Activated CD8-positive, alpha-beta memory T cell treated with anti-CD3 and anti-CD28 coated beads, Interleukin-2, amount 50 U/mL, for 48 hours (primary cell): Measurements from ENCODE around the gene TNFRSF25.
A peak's percentile ranks its signal among the peaks of the same experiment; 100 is the strongest.
"Not testable (repeated sequence)": the region's sequence is repeated elsewhere in the genome, so short reads cannot be mapped to it uniquely, and the experiment has no call there.

Experiments
- DNase-seq: peaks from one replicate; pipeline ENCODE4 v3.0.0-alpha.2; 2020

TNFRSF25 gene

GRCh38 chr1:6450005-6450450 is 15.9 kb downstream of the TNFRSF25 start:
- no peak for DNase-seq

- no peak for DNase-seq
Observed at GRCh38 chr1:6448749-6449631, 17.0 kb downstream of the TNFRSF25 start.

- no peak for DNase-seq
Observed at GRCh38 chr1:6447818-6448748, 17.9 kb downstream of the TNFRSF25 start.

DNA sequence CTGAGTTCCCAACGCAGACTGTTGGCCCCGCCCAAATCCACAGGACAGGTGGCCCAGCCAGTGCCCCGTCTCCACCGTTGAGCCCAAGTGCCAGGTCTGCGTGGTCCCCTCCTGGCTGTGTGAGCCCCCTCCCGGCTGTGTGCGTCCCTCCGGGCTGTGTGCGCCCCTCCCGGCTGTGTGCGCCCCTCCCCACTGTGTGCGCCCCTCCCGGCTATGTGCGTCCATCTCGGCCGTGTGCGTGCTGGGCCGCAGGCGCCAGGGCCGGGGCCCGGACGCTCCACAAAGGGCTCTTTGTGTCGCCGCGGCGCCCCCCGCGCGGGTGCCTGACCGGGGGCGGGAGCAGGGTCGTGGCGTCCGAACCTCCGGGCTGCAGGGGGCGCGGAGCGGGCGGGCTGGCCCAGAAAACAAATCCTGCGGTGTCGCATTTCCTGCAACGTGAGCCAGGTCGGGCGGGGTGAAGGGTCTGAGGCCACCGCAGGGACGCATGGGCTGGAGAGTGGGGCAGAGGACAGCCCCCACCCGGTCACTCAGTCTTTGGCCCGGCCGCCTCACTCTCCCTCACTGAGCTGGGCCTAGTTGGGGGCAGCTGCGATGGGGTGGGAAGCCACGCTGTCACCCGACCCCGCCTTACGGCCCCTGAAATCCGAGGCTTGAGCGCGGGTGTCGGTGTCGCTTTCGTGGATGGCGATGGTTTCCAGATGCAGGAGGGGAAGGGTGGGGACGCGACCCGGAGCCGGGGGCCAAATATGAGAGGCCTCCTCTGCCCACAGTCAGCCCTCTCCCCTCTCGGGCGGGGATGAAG is 18.8 kb downstream of the TNFRSF25 start:
- DNase-seq = no peak

GRCh38 chr1:6446665-6447015 is 19.3 kb downstream of the TNFRSF25 start:
- DNase-seq = no peak

GRCh38 chr1:6445929-6446328 is 20.0 kb downstream of the TNFRSF25 start:
- not testable (repeated sequence) for DNase-seq

- DNase-seq = peak; percentile 72
Observed at GRCh38 chr1:6445062-6445763, 20.8 kb downstream of the TNFRSF25 start.

- DNase-seq = no peak
Observed at GRCh38 chr1:6444377-6444776, 21.6 kb downstream of the TNFRSF25 start.

GRCh38 chr1:6443339-6444115 is 22.4 kb downstream of the TNFRSF25 start:
- peak; percentile 48 for DNase-seq

DNA sequence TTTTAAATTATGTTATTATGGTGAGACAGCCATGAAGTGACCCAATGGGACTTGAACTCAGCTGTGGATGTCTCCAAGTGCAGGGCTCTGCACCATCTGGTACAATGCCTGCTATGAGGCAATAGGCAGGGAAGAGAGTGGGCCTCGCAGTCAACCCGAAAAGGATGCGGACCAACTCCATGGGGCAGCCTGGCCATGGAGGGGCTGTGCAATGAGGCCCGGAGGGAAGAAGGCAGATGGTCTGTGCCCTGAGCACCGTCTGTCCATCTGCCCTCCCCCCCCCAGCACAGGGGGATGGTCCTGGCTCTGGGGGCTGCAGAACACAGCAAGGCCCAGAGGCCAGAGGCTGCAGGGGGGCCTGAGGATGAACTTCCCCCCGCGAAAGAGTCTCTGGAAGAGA is 24.4 kb downstream of the TNFRSF25 start:
- no peak for DNase-seq

DNA sequence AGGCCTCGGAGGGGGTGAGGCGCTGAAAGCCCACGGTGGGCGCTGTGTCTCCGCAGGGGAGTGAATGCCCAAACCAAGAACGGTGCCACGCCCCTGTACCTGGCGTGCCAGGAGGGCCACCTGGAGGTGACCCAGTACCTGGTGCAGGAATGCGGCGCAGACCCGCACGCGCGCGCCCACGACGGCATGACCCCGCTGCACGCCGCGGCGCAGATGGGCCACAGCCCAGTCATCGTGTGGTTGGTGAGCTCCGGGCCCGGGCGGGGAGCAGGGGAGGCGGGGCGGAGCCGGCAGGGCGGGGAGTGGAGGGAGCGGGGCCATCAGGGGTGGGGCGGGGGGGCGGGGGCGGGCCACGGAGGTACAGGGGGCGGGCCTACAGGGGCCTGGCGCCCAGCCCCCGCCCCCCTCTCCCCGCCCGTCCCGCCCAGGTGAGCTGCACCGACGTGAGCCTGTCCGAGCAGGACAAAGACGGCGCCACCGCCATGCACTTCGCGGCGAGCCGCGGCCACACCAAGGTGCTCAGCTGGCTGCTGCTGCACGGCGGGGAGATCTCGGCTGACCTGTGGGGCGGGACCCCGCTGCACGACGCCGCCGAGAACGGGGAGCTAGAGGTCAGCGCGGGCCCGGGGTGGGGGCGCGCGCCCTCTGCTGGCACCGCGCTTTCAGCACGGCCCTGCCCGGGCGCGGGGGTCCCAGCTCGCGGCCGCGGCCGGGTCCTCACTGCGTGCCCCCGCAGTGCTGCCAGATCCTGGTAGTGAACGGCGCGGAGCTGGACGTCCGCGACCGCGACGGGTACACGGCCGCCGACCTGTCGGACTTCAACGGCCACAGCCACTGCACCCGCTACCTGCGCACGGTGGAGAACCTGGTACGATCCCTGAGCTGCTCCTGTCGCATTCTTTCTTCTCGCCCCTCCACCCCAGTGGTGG is 25.5 kb downstream of the TNFRSF25 start:
- peak; percentile 84 for DNase-seq

DNA sequence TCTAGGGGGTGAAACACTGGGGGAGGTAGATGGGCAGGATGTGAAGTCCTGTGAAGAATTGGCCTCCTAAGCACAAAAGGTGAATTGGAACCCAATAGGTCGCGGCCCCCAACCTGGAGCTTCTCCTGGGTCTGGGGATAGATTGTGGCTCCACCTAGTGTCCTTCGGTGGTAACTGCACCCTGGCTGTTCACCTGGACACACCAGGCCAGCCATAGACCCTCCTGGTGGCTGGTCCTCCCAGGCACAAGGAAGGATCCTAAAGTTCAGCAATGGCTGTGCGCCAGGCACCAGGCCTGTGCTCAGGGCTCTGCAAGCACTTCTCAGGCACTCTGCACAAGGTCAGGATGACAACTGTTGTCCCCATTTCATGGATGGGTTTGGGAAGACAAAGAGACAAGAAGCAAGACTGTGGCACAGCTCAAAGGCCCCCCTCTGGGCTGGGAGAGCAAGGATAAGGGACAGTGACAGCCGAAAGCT is 27.9 kb downstream of the TNFRSF25 start:
- DNase-seq = peak; percentile 85

DNA sequence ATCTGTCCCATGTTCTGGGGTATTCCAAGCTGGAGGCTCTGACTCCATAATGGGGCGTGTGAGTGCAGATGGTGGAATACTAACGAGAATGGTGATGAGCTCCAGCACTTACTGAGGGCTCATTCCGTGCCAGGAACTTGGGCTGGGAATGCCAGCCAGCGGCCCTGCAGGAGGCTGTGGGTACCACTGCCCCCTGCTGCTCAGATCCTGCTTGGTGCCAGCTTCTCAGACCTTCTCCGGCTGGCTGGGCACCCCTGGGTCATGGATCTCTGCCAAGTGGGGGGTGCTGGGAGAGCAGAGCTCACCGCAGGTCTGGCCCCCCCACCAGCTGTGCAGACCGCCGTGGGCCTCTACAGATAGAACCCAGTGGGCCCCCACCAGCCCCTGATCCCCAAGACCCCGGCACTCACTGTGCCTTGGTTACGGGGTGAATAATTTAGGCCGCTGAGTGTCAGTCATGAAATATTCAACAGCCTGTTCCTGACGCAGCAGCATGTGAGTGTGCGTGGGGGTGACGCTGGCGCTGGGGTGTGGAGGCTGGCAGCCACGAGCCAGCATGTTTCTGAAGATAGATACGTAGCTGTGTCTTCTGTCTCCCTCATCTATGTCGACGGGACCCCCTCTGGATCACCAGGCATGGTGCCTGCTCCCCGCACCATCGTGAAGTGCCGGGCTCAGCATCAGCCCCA is 28.8 kb downstream of the TNFRSF25 start:
- DNase-seq = not testable (repeated sequence)

GRCh38 chr1:6436277-6436676 is 29.7 kb downstream of the TNFRSF25 start:
- not testable (repeated sequence) for DNase-seq

DNA sequence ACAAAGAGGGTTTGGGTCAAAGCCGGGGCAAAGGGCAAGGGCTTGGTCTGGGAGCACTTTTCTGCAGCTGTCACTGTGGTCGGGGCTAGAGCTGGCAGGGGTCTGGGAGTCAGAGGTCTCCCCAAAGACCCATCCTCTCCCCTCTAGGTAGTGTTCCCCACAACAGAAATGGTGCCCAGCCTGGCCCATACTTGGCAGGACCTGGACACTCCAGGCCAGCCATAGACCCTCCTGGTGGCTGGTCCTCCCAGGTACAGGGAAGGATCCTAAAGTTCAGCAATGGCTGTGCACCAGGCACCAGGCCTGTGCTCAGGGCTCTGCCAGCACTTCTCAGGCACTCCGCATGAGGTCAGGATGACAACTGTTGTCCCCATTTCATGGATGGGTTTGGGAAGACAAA is 30.4 kb downstream of the TNFRSF25 start:
- no peak for DNase-seq

DNA sequence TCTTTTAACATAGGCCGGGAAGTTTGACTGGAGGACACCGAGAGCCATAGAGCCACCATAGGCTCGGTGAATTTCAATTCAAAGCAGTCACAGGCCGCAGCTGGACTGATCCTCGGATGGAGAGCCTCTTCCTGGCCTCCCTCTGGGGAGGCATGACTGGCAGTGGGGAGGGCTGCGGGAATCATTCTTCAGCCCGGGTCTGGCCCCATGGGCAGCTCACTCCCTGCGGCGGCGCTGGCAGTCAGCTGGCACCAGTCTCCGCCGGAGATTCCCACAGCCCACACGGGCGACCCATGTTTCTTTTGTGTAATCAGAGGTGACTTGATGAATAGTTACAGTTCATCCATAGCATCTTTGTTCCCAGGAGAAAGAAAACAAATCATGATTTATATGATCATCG is 30.8 kb downstream of the TNFRSF25 start:
- DNase-seq = no peak

- DNase-seq = no peak
Observed at GRCh38 chr1:6434186-6434585, 31.8 kb downstream of the TNFRSF25 start.

- DNase-seq = not testable (repeated sequence)
Observed at GRCh38 chr1:6431645-6432579, 34.1 kb downstream of the TNFRSF25 start.
